ENCODE results near the gene DLG2.

Gene DLG2

DNA sequence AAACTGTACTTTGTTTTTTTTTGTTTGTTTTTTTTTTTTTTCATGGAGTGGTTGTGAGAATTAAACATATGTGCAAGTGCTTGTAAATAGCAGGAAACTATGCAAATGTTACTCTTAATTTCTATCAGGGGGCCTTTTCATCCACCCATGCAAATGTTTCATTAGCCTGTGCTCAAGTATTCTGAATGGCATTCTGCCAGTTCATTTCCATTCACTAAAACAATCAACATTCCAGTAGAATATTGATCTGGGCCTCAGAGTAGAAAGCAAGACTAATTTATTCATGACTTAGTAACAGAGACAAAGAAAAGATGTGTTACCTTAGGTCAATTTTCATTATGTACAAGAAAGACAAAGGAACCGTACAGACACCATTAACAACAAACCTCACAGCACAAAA lies 971.4 kb downstream of the DLG2 start:
- no peak for DNase-seq (ENCODE audit: low read depth)

DNA sequence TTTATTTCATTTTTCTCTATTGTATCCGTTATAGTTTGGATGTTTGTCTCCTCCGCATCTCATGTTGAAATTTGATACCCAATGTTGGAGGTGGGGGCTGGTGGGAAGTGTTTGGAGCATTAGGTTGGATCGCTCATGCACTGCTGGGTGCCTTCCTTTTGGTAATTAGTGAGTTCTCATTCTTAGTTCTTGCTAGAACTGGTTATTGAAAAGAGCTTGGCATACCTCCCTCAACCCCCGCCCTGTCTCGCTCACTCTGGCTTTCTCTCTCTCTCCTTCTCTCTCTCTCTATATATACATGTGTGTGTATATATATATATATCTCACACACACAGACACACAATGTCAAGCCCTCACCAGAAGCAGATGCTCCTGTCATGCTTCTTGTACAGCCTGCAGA lies 978.7 kb downstream of the DLG2 start:
- no peak for DNase-seq (ENCODE audit: low read depth)

DNA sequence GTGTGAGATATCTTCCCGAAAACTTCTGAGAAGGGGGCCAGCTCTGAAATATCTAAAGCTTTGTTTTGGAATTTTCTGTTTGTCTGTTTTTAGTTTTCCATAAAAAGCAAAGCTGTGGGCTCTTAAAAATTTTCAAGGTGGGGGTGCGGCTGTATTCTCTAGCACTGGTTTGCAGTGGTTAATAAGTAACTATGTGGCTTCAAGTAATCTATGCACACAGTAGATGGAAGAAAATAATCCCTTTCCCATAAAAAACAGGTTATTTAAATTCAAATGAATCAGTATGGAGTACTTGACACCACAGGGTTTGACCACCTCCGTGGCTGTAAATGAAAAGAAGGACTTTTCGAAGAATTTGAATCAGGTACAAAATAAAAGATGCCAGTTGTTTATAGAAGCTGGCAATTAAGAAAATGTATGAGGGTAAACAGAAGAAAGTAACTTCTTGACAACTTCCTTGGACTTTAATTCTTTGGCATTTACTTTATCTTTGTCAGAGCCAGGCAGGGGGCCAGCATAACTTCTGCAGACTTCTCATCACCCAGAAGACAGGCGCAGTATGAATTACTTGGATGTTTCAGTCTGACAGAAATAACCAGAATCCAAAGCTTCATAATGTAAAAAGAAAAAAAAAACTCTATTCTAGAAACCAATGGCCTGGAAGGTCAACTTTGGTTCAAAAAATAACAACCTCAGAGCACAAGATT lies 981.0 kb downstream of the DLG2 start:
- DNase-seq (ENCODE audit: low read depth) = no peak

DNA sequence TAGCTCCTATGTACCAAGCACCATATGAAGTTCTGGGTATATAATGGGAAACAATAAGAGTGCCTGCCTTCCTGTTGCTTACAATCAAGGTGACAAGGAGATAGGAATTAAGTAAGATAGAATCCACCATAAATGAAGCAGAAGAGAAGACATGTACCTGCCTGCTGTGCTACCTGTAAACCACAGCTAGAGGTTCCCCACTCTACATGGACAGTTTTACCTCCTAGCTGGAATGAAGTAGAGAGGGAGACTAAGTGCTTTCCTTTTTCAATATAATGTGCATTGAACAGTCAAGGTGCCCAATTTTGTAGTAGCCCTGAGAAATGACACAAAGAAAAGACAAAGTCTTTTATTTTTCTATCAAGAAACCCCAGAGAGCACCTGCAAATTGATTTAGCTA lies 984.6 kb downstream of the DLG2 start:
- no peak for DNase-seq (ENCODE audit: low read depth)

DNA sequence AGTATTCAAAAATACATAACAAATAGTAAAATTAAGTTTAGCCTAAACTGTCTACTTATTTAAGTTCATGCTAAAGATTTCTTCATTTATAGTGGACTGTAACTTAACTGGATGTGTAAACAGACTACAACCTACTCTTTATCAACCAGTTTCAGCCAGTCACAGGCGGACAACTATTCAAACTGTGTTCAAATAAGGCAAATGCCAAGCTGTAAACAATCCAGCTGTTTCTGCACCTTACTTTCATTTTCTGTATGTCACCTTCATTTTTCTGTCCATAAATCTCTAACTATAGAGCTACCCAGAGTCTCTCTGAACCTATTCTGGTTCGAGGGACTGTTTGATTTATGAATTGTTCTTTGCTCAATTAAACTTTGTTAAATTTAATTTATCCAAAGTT lies 992.8 kb downstream of the DLG2 start:
- no peak for DNase-seq (ENCODE audit: low read depth)

DNA sequence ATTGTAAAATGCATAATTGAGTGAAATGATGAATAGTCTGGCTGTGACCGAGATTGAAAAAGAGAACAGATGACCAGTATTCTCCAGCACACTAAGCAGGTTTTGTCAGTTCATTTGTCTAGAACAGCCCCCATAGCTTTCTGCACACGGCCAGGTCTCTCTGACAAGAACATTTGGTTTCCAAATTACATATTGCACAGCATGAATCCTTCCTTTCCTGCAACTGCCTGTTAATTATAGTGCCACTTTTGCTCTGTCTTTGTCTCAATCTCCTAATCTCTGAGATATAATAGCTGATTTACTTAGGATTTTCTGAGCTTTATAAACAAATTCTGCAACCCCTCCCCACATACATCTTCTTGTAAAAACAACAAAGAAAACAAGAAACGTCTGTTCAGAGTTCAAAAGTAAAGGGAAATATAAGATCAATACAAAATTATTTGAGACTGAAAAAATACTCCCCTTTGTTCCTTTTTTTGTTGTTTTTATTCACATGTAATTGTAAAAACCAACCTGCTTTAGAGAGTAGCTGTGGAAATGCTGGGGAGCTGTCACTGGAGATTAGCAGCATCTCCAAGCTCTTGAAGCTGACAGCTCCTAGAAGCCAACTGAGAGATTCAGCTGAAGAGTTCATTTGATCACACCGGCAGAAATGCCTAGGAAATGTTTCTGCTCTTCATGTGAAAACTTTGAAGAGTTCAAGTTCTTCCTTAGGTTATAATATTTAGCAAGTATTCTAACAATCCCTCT lies 998.1 kb downstream of the DLG2 start:
- DNase-seq (ENCODE audit: low read depth) = no peak

DNA sequence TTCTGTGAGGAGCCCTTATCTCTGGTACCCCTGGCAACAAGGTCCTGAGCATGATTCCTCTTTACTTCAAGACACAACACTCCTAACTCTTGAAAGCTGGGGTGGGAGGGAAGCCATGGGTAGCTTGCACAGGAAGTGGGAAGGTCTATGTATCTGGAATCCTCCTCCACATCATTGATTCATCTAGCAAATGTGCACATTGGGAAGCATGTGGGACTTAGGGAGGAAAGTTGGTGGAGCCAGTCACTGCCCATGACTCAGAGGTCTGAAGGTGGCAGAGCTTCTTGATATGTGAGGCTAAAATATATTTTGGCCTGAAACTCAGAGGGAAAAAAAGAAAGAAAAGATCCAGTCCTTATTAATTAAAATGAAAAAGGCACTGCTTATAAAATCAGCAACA lies 1000.9 kb downstream of the DLG2 start:
- no peak for DNase-seq (ENCODE audit: low read depth)

DNA sequence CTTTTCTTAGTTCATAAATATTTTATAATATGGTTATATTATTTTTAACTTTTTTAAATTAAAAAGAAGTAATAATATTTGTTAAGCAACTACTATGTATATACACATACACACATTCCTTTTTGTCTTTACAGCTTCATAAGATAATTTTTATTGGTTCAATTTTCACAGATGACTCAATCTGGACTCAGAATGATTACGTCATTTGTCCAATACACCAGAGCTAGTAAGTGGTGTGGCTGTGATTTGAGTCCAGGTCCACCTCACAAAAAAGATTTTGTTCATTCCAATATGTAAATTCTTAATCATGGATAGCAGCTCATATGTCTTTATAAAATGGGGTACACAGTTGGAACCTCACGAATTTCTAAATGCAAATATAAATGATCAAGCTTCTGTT lies 1014.5 kb downstream of the DLG2 start:
- DNase-seq (ENCODE audit: low read depth) = no peak

DNA sequence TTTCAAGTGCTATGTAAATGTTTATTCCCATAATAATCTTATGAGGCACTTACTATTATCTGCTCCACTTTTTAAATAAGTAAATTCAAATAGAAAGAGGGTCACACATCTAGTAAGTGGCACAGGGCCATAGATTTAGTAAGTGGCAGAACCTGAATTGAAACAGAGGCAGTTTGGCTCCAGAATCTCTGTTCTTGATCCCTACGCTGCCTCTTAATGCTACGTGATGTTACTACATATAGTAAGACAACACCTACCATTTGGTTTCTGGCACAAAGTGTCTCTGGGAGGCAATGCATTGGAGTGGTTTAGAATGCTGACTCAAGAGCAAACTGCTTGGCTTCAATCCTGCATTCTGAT lies 1018.3 kb downstream of the DLG2 start:
- DNase-seq (ENCODE audit: low read depth) = no peak

DNA sequence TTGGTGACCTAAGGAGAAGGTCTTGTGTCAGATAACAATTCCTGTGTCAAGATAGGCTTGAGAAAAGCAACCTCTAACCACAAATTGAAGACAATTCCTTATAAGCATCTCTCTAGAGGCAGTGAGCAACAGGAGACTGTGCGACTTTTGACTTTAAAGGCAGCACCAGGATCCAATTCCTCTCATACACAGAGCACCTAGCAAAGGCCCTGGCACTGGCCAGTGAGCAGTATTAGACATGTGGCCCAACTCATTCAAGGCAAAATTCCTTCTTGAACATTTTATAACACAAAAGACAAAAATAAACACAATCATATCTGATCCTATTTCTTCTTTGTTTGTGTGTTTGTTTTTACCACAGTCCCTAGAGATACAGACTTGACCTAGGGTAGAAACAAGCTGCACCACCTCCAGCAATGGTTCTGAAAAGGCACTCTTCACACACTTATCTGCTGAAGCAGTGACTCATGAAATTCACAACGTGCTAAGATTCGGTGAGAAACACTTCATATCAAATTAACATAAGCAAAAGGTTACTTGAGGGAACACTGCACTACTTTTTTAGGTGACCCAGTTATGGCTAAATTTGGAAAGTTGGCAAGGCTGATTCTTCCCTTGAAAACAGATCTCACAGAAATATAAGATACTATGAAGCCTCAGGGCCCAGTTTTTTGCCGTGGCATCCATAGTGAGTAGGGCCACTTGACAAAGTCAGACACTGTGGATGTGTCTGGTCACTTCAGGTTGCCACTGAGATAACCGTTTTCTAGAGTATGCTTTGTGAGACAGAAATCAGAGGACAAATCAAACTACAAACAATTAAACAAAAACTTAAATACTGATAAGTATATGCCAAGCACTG lies 1018.9 kb downstream of the DLG2 start:
- no peak for DNase-seq (ENCODE audit: low read depth)

DNA sequence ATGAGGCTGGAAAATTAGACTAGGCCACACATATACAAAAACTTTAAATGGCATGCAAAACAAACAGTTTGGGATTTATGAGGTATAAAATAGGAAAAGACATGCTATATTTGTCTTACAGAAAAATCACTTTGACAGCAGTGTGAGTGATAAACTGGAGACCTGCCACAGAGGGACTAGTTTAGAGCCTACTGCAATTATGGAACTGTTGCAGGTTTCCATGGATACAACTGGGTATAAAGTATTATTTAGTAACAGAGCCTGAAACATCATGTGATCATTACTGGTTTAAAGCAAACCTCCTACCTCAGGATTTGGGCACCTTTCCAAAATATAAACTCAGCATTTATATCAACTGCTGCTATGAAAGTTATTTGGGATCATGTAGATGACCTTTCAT lies 1032.5 kb downstream of the DLG2 start:
- DNase-seq (ENCODE audit: low read depth) = no peak

DNA sequence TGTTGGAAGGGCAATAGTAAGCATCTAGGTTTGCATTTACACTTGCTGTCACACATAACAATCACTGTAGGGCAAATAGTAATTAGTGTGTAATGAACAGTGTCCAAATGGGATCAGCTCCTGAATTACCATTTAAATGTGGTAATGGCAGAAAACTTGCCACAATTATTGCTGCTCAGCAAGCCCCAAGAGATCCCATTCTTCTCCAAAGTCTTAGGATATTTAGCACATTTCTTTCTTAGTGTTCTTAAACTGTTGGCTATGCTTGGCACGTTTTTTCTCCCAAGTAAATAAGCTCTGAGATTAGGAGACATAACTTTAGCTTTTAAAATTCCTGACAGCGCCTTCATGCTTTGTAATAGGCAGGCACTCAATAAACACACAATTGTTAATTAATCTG lies 1037.0 kb downstream of the DLG2 start:
- DNase-seq (ENCODE audit: low read depth) = no peak

DNA sequence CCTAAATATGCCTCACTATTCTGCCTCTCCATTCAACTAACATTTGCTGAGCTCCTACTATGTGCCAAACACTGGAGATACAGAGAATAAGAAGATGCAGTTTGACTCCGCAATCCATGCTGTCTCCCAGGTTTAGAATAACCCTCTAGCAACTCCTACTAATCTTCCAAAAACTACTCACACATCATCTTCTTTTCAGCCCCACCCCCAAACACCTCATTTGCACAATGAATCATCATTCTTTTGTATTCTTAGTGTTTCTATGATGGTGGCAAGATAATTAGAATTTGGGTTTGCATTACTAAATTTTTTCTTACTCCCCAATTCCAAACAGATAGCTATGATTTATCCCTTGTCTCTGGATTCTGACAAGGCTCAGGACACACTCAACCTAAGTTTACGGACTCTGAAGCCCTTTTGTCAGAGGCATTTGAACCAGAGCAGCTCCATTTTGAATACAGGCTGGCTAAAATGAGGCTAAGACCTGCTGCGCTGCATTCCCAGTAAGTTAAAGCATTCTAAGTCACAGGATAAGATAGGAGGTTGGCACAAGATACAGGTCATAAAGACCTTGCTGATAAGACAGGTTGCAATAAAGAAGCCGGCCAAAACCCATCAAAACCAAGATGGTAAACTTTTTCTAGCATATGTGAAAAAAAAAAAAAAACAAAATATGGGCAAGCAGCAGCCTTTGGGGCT lies 1038.9 kb downstream of the DLG2 start:
- no peak for DNase-seq (ENCODE audit: low read depth)

DNA sequence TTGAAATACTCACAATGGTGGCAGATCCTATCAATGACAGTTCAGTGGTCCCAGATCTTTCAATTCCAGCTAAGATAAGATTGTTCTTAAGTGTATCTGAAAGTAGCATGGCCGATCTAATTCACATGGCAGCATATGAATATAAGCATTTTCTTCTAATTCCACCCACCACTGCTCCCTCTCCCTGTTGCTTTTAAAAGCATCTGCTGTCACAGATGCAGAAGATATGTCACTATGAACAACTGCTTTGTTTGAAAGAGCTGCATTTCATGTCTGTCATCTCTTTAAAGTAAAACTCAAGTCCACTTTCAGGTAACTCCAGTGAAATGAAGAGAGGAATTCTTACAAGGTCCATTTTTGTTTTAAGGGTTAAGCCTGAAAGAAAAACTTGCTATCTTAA lies 1044.0 kb downstream of the DLG2 start:
- no peak for DNase-seq (ENCODE audit: low read depth)

DNA sequence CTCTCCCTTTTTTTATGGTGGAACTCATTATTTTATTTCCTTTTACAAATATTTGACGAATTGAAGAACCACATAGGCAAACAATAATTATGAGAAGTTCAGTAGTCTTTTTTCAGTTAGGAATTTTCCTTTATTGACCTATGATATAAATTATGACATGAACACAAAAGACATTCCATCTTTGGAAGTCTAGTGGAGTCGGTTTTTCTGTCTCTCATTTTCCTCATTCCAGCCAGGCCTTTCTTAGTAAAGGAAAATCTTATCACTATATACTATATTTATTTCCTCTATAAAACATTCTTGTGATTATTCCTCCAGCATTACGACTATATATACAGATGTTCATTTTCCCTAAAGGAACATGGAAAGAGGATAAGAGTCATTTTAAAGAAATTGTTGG lies 1046.1 kb downstream of the DLG2 start:
- no peak for DNase-seq (ENCODE audit: low read depth)

DNA sequence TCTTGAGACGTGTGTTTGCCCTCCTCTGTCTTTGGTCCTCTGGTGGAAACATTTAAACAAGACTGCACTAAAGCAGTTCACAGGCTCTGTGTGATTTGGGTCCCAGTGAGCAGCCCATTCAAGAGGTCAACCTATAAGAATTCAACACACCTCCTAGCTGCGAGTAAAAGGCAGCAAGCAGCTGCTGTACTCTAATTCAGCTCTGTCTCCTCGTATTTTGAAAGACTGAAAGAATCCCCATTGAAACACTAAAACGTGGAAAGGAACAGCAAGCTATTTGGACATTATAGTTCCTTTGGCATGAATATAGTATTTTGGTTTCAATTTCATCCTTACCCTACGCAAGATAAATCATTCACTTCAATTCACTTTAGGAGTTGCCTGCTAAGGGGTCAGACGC lies 1046.7 kb downstream of the DLG2 start:
- DNase-seq (ENCODE audit: low read depth) = no peak

DNA sequence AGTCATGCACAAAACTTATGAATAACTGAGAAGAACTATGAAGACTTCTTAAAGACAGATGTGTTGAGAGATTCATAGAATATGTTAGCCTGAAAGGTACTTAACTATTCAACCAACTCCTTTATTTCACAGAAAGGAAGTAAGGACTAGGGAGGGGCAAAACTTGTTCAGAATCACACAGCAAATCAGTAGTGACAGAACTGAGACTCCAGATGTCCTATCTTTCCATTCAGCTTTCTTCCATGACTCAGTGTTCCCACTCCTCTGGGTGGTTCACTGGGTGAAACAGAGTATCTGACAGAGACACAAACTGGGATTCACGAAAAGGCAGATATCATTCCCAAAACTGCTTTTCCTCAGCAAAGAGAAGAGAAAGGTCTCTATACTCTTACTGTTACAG lies 1053.3 kb downstream of the DLG2 start:
- DNase-seq (ENCODE audit: low read depth) = no peak

DNA sequence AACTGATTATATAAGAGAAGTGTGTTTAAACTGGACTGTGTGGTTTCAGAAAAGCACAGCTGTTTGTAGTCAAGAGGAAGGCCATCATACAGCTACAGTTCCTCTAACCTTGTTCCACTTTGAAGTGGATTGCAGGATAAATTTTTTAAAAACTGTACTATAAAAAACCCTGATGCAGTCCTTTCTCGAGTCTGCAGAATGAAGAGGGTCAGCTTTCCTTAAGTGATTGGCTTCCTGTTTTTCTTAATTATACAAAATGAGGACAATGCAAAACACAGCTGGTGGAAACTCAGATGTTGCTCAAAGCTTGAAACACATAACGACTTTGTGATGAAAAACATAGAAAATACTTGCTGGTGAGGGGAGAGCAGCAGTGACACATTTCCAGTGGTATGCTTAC lies 1060.5 kb downstream of the DLG2 start:
- DNase-seq (ENCODE audit: low read depth) = no peak

DNA sequence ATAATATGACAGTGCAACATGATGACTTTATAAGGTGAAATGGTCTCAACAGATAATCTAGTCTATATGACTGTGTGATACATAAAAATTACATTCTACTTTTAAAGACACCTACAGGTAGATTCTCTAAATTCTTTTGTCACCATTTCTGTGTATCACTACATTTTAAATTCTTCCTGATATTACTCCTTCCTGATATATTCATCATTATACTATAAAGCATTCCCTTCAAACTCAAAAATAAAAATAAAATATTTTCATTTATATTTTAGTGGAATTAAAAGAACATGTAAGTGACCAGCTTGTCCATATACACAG lies 1062.3 kb downstream of the DLG2 start:
- DNase-seq (ENCODE audit: low read depth) = no peak

DNA sequence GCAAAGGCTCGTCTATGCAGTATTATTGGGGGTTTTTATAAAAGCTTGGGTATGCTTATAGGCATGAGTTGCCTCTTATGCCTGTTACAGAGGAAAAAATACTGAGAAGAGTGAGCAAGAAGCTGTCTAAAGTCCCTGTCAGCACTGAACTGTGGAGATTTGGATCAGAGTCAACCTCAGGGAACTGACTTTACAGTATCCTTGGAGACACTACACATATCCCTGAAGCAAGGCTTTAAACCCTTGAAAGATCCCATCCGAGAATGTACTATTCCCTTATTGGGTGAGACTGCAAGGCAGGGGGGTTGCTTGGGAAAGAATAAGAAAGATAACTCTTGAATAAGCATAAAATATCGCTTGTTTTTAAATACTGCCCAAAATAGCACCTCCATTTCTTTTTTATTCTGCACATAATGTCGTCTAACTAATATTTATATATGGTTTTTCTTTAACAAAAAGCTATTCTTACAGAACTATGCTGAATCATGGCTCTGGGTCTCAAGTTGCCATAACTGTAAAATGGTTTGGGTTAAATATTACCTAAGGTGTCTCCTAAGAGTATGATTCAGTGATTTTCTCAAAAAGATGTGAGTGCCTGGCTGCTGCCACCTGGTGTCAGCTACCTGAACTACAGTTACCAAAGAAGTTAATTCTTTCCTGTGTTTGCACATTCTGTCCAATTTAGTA lies 1062.8 kb downstream of the DLG2 start:
- DNase-seq (ENCODE audit: low read depth) = no peak

DNA sequence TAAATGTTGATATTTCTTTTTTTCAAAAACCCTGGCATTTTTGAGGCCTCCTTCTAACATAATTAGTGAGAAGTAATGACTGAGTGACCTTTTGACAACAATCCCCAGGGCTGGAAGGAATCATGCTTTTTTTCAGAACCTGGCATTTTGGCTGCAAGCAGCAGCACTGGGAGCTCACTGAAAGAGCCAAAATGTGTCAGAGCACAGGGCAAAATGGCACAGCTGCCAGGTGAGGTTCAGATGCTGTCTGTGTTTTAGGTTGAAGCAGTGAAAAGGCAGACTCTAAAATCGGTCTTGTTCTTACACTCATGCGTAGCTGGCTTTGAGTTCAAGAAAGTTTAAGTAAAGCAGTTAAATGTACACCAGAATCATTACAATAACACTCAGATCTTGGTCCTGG lies 1063.8 kb downstream of the DLG2 start:
- no peak for DNase-seq (ENCODE audit: low read depth)

DNA sequence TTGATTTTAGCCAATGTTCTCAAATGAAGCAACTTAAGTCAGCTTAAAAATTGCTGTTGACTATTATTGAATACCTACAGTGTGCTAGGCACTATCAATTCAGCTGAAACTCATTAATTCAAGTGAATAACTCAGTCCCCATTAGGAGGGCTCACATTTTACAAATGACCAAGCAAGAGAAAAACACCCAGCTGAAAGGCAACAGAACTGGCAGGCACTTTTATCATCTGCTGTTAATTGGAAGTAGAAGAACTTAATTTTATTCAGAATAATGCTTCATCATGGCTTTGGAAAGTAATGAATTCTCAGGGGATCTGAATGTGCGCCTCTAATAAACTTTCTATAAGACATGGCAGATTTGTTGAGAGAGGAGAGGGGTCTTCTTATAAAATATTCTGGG lies 1066.9 kb downstream of the DLG2 start:
- DNase-seq (ENCODE audit: low read depth) = no peak

Data from activated T-helper 1 cell treated with Interleukin-2 at 50 U/mL for 16 hours (primary cell).